Measurements from ENCODE around the gene LILRB2.
"Not testable (repeated sequence)": the region's sequence is repeated elsewhere in the genome, so short reads cannot be mapped to it uniquely, and the experiment has no call there.

Gene LILRB2

GRCh38 chr19:54281007-54281728 lies at the start of gene LILRB2:
LILRB2 (minus strand) TSS chr19:54281110; CDS start chr19:54280496, 614 bp downstream.
- DNase-seq (ENCODE audit: low spot score) = no peak

DNA sequence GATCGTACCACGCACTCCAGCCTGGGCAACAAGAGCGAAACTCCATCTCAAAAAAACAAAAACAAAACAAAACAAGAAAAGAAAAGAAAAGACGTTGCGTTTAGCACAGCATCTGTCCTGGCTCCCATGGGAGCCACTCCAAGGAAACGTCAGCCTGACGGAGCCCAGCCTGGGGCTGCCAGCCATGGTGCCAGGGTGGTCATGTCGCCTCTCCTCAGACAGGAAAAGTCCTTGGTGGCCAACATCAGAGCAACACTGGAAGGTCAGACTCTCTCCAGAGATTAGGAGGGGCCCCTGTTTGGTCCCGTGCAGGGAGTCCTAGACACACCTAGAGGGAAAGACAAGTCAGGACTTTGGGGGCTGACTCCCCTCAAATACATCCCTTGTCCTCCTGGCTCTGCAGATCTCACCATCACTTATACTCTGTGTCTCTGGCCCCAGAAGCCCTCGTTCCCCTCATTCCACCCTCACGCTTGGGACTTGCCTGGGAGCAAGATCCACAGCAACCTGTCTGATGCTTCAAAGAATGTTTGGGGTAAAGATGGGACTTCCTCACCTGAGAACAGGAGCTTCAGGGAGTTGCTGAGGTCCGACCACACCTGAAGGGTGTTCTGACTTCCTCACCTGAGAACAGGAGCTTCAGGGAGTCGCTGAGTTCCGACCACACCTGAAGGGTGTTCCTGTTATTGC lies 48.7 kb upstream of the LILRB2 start:
- DNase-seq (ENCODE audit: low spot score) = no peak

GRCh38 chr19:54328781-54329180 lies 47.9 kb upstream of the LILRB2 start:
- not testable (repeated sequence) for DNase-seq (ENCODE audit: low spot score)

DNA sequence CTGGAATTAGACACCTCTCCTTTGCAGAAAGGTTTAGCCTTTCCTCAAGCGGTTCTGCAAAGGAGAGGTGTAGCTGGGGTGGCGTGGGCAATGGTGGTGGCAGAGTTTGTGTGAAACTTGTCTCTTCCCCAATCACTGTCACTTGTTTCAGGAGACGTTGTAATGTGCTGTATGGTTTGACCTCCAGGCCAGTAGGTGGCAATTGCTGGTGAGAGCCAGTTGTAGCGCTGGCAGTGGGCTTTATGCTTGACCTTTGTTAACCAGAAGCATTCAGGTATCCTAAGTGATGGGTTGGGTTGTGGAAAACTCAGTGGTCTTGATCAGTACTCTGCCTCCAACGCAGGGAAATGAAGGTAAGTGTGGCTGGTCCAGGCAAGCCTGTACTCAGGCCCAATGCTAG lies 44.7 kb upstream of the LILRB2 start:
- DNase-seq (ENCODE audit: low spot score) = no peak

GRCh38 chr19:54325194-54325621 lies 44.3 kb upstream of the LILRB2 start:
- DNase-seq (ENCODE audit: low spot score) = peak; percentile 38

GRCh38 chr19:54324071-54324470 lies 43.2 kb upstream of the LILRB2 start:
- no peak for DNase-seq (ENCODE audit: low spot score)

- not testable (repeated sequence) for DNase-seq (ENCODE audit: low spot score)
Measured at GRCh38 chr19:54322934-54323333, 42.0 kb upstream of the LILRB2 start.

DNA sequence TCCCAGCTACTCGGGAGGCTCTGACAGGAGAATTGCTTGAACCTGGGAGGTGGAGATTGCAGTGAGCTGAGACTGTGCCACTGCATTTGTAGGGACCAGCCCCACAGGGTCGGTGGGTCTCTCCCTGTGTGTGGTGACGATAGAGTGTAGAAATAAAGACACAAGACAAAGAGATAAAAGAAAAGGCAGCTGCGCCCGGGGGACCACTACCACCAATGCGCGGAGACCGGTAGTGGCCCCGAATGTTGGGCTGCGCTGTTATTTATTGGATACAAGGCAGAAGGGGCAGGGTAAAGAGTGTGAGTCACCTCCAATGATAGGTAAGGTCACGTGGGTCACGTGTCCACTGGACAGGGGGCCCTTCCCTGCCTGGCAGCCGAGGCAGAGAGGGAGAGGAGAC lies 41.4 kb upstream of the LILRB2 start:
- not testable (repeated sequence) for DNase-seq (ENCODE audit: low spot score)

GRCh38 chr19:54319892-54320670 lies 39.2 kb upstream of the LILRB2 start:
- no peak for DNase-seq (ENCODE audit: low spot score)

- DNase-seq (ENCODE audit: low spot score) = no peak
Measured at GRCh38 chr19:54319049-54319448, 38.1 kb upstream of the LILRB2 start.

- DNase-seq (ENCODE audit: low spot score) = no peak
Measured at GRCh38 chr19:54317965-54318240, 37.0 kb upstream of the LILRB2 start.

DNA sequence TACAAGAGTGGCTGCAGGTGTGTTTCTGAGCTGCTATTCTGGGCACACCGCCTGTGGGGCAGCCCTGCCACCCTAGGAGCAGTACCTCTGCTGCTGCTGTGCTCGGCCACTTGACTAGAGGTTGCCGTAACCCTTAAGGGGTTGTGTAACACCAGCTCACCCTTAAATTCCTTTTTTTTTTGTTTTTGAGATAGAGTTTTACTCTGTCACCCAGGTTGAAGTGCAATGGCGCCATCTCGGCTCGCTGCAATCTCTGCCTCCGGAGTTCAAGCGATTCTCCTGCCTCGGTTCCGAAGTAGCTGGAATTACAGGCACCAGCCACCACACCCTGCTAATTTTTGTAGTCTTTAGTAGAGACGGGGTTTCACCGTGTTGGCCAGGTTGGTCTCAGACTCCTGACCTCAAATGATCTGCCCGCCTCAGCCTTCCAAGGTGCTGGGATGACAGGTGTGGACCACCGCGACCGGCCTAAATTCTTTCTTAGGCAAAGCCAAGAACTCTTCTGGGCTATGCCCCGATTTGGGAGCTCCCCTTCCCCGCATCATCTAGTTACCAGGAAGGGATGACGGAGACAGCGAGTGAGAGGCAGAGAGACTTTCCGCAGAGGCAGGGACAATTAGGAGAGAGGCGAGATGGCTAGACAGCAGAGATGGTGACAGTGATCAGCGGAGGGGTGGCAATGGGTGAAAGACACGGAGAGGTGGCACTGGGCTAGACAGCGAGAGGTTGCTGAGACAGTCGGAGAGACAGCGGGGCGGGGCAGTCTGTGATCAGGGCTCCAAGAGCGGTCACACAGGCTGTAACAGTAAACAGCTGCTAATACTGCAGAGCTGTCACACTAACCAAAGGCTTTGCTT lies 36.4 kb upstream of the LILRB2 start:
- DNase-seq (ENCODE audit: low spot score) = no peak

DNA sequence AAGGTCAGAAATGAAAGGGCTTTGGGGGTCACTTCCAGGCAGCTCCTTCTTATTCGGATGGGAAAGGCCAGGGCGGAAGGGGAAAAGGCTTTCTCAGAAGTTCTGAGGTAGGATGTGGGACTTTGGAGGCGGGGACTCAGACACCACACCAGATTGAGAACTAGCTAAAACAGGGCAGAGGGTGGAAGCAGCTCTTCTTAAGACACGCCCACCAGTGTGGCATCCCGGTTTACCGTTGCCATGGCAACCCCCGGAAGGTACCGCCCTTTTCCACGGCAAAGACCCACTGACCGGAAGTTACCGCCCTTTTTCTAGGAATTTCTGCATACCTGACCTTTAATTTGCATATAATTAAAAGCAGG lies 35.8 kb upstream of the LILRB2 start:
- DNase-seq (ENCODE audit: low spot score) = no peak

GRCh38 chr19:54315956-54316355 lies 35.0 kb upstream of the LILRB2 start:
- no peak for DNase-seq (ENCODE audit: low spot score)

GRCh38 chr19:54312436-54313377 lies 31.8 kb upstream of the LILRB2 start, which contains the start of gene LILRA5:
LILRA5 (minus strand) TSS chr19:54313166; CDS start chr19:54313019, 147 bp downstream.
- DNase-seq (ENCODE audit: low spot score) = no peak

- DNase-seq (ENCODE audit: low spot score) = no peak
Measured at GRCh38 chr19:54312011-54312410, 31.1 kb upstream of the LILRB2 start.

DNA sequence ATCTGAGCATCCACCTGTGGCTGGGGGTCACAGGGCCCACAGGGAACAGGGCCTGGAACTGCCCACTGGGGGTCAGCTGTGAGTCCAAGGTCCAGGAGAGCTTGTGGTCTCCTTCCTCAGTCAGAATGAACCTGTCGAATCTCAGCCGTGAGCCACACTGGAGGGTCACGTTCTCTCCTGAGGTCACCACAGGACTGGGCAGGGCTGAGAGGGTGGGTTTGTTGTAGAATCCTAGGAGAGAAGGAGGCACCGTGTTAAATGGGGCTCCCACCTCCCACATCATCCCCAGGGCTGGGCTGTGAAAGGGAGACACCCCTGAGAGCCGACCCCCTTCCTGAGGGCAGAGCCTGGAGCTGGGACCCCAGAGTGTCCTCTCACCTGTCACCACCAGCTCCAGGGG lies 30.6 kb upstream of the LILRB2 start:
- no peak for DNase-seq (ENCODE audit: low spot score)

- no peak for DNase-seq (ENCODE audit: low spot score)
Measured at GRCh38 chr19:54310543-54310942, 29.6 kb upstream of the LILRB2 start.

- no peak for DNase-seq (ENCODE audit: low spot score)
Measured at GRCh38 chr19:54309811-54310210, 28.9 kb upstream of the LILRB2 start.

GRCh38 chr19:54307389-54308020 lies 26.6 kb upstream of the LILRB2 start:
- DNase-seq (ENCODE audit: low spot score) = no peak

All from SW480 (cell line).